Transverse colon (tissue), 3 donors: ENCODE data around the gene BAIAP2.

Experiments used
- EP300 ChIP-seq: sonication (generic); formaldehyde crosslinking; IDR thresholded peaks from one replicate; pipeline ENCODE4 v1.6.1; 2017; ENCODE audit warnings: antibody characterized with exemption, low read depth
- TF ChIP-seq, protein P1 (sequence below), 5 experiments: fragments of 200-600 bp in 3 of 5; fragments of 450-650 bp in 2 of 5; sonication (generic) in 3 of 5; IDR thresholded peaks; 1 replicate in 2 of 5; 2 replicates in 3 of 5; pipeline ENCODE4 v1.5.1; 2016 to 2017; ENCODE audit warnings: antibody characterized with exemption in 5 of 5, inconsistent platforms in 3 of 5, mild to moderate bottlenecking in 2 of 5, moderate library complexity in 1 of 5

DNA sequence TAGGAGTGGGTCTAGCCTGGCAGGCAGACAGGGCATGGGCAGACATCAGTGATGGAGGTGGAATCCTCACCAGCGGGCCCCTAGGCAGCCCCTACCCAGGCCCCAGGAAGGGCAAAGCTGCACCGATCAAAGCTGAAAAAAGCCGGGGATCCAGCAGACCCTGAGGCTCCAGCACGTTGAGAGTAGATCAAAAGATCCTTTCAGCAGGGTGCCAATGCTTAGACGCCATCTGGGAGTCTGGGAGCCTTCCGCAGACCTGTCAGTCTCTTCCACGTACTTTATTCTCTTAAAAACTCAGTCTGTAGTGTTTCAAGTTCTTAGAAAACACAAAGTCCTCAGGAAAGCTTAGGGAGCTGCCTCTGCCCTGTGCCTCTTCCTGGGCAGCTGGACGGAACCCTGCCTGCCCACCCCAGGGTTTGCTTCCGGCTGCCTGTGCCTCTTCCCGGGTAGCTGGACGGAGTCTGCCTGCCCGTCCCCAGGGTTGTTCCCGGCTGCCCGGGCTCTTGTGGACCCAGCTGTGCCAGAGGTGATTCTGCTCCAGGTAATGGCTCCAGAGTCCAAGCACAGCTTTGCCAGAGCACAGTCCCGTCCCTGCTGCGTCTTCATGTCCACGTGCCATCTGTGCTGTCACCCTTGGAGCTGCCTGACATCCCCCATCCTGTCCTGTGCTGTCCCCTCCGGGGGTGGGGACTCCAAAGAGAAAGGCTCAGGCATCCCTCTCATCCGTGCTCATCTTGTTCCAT lies 79.6 kb downstream of the BAIAP2 start:
- TF ChIP-seq, protein P1, sequence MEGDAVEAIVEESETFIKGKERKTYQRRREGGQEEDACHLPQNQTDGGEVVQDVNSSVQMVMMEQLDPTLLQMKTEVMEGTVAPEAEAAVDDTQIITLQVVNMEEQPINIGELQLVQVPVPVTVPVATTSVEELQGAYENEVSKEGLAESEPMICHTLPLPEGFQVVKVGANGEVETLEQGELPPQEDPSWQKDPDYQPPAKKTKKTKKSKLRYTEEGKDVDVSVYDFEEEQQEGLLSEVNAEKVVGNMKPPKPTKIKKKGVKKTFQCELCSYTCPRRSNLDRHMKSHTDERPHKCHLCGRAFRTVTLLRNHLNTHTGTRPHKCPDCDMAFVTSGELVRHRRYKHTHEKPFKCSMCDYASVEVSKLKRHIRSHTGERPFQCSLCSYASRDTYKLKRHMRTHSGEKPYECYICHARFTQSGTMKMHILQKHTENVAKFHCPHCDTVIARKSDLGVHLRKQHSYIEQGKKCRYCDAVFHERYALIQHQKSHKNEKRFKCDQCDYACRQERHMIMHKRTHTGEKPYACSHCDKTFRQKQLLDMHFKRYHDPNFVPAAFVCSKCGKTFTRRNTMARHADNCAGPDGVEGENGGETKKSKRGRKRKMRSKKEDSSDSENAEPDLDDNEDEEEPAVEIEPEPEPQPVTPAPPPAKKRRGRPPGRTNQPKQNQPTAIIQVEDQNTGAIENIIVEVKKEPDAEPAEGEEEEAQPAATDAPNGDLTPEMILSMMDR (IDR thresholded peaks at IDR 0.05): no peak
- no peak for TF ChIP-seq EP300
